ENCODE data around the gene PLXNA4.
A peak's percentile ranks its signal among the peaks of the same experiment; 100 is the strongest.

The PLXNA4 gene

GRCh38 chr7:132137681-132138080 lies 438.6 kb downstream of the PLXNA4 start:
- ChIA-PET POLR2A (no interaction called here), CTCF (no interaction called here)
- no peaks in the 10 kb centered on the region for H3K4me1 ChIP-seq (ENCODE audit: control insufficient read depth, insufficient read depth, low read length)
- no peak overlapping the region for H3K4me3 ChIP-seq (ENCODE audit: low read depth, low read length)
- H3K27ac ChIP-seq (ENCODE audit: extremely low read depth, low read depth, low read length) = no peak overlapping the region
- no peaks in the 10 kb centered on the region for H3K9me3 ChIP-seq (ENCODE audit: control insufficient read depth, insufficient read depth, low read depth, low read length)
- H3K36me3 ChIP-seq (ENCODE audit: control insufficient read depth in 2 of 2, insufficient read depth in 1 of 2, low read length in 2 of 2) = no peaks in the 10 kb centered on the region
- TF ChIP-seq ZNF449 (tag by site-specific recombination; IDR thresholded peaks at IDR 0.05) (no peak), ELK4 (IDR thresholded peaks at IDR 0.05; ENCODE audit: borderline replicate concordance, low read depth, low read length) (no peak), EGR2 (tag by site-specific recombination; IDR thresholded peaks at IDR 0.05; ENCODE audit: low read depth) (peak; percentile 98), ZFHX2 (tag by site-specific recombination; conservative IDR thresholded peaks at IDR 0.05) (peak; percentile 89)

- H3K36me3 ChIP-seq (ENCODE audit: control insufficient read depth in 2 of 2, insufficient read depth in 1 of 2, low read length in 2 of 2) = no peaks in the 10 kb centered on the region
- ChIA-PET POLR2A (no interaction called here), CTCF (no interaction called here)
- no peaks in the 10 kb centered on the region for H3K9me3 ChIP-seq (ENCODE audit: control insufficient read depth, insufficient read depth, low read depth, low read length)
- H3K4me1 ChIP-seq (ENCODE audit: control insufficient read depth, insufficient read depth, low read length) = no peaks in the 10 kb centered on the region
- TF ChIP-seq ZNF37A (tag by site-specific recombination; IDR thresholded peaks at IDR 0.05) (no peak), ZNF324 (tag by site-specific recombination; IDR thresholded peaks at IDR 0.05) (no peak), ZFHX2 (tag by site-specific recombination; conservative IDR thresholded peaks at IDR 0.05) (peak; percentile 29; the same call in 1 of the 2 replicates)
- no peak overlapping the region for H3K4me3 ChIP-seq (ENCODE audit: low read depth, low read length)
- H3K27ac ChIP-seq (ENCODE audit: extremely low read depth, low read depth, low read length) = no peak overlapping the region
Measured at GRCh38 chr7:132135746-132136385, 440.4 kb downstream of the PLXNA4 start.

- POLR2A ChIA-PET = no interaction called here
- Histone ChIP-seq H3K9me3 (ENCODE audit: control insufficient read depth, insufficient read depth, low read depth, low read length) (no peaks in the 10 kb centered on the region), H3K4me1 (ENCODE audit: control insufficient read depth, insufficient read depth, low read length) (no peaks in the 10 kb centered on the region), H3K27ac (ENCODE audit: extremely low read depth, low read depth, low read length) (no peak overlapping the region), H3K4me3 (ENCODE audit: low read depth, low read length) (no peak overlapping the region), H3K36me3 (ENCODE audit: control insufficient read depth in 2 of 2, insufficient read depth in 1 of 2, low read length in 2 of 2) (no peaks in the 10 kb centered on the region)
- TF ChIP-seq REST (tag by site-specific recombination; IDR thresholded peaks at IDR 0.05) (peak; percentile 91), BCL11B (tag by site-specific recombination; IDR thresholded peaks at IDR 0.05; ENCODE audit: low read depth) (no peak)
- CTCF ChIA-PET = no interaction called here
Measured at GRCh38 chr7:132134814-132135445, 441.3 kb downstream of the PLXNA4 start.

- Histone ChIP-seq H3K4me3 (ENCODE audit: low read depth, low read length) (no peak overlapping the region), H3K27ac (ENCODE audit: extremely low read depth, low read depth, low read length) (no peak overlapping the region), H3K4me1 (ENCODE audit: control insufficient read depth, insufficient read depth, low read length) (no peaks in the 10 kb centered on the region), H3K9me3 (ENCODE audit: control insufficient read depth, insufficient read depth, low read depth, low read length) (no peaks in the 10 kb centered on the region), H3K36me3 (ENCODE audit: control insufficient read depth in 2 of 2, insufficient read depth in 1 of 2, low read length in 2 of 2) (no peaks in the 10 kb centered on the region)
- TF ChIP-seq ZBTB8A (tag by site-specific recombination; IDR thresholded peaks at IDR 0.05) = no peak
- no peak for TF ChIP-seq ZNF280C (tag by site-specific recombination; IDR thresholded peaks at IDR 0.05)
- TF ChIP-seq HOXC10 (CRISPR knock-in tag; IDR thresholded peaks at IDR 0.05) = no peak
- ChIA-PET POLR2A (no interaction called here), CTCF (no interaction called here)
Measured at GRCh38 chr7:132133501-132133900, 442.8 kb downstream of the PLXNA4 start.

Measured in HEK293 (cell line).